ENCODE results near the gene SH3BP1.

SH3BP1 gene

DNA sequence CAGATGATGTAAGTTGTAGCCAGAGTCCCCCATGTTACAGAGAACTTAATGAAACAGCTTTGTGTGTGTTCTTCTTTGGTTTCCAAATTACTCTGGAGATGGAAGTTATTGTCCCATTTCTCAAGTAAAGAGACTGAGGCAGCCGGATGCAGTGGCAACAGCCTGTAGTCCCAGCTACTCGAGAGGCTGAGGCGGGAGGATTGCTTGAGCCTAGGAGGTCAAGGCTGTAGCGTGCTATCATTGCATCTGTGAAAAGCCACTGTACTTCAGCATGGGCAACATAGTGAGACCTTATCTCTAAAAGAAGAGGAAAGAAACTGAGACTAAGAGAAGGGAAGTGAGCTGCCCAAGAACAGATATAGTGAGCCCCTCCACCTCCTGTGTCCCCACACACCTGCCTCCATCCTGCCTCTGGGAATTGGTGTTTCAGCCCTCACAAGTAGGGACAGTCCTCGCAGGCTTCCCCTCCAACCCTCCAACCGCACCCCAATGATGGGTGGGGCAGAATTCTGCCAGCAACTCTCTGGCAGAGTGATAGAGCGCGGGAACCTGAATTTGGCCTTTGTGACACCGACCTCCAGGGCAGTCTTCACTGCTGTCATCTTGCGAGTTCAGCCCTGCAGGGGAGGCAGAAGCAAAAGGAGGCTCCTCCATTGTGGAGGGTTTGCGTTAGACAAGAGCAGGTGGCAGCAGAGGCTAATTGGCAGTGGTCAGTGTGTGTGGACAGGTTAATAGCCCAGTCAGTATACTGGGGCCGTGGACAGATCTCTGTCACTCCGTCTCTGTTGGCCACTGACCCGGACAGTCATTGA, 20.6 kb downstream of the SH3BP1 start:
- no peak for DNase-seq

DNA sequence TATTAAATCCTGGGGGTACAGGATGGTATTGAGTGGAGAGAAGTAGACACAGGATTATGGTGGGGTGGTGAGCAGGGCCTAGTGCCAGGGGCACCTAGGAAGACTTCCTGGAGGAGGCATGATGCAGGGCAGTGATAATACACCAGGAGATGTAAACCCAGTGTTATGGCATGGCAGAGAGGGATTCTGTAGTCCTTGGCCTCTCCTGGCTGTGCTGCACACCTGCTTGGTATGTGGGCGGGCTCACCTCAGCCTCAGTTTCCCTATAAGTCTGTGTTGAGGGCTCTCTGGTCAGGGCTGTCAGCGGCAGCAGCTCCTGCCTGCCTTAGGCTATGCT, 21.2 kb downstream of the SH3BP1 start:
- DNase-seq = no peak

DNA sequence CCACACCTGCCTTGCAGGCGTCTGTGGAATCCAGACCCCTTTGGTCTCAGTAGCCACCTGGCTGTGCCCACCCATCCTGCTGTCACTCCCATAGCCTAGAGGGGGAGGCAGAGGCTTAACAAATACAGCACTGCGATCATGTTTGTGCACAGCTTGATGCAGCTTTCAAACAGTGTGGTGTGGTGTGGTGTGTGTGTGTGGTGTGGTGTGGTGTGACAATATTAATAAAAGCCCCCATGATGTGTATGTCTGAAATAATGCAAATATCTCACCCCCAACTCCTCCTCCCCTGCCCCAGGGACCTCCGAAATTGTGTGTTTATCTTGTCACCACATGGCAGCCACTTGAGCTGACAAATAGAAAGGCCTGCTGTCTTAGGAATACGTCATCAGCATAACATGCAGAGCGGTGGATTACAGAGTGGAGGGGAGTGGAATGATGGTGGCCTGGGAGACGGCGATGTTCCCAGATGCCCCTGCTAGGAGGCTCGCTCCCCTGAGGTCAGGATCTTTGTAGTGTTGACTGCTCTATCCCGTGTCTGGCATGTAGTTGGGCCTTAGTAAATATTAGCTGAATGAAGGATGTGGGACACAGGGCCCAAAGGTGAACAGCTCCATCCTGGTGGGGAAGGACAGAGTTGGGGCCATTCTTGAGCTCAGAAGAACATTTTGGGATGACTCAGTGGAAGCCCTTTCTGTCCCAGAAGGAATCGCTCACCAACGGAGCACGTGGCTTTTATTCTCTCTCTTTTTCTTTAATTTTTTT, 21.9 kb downstream of the SH3BP1 start:
- peak; percentile 48 for DNase-seq

DNA sequence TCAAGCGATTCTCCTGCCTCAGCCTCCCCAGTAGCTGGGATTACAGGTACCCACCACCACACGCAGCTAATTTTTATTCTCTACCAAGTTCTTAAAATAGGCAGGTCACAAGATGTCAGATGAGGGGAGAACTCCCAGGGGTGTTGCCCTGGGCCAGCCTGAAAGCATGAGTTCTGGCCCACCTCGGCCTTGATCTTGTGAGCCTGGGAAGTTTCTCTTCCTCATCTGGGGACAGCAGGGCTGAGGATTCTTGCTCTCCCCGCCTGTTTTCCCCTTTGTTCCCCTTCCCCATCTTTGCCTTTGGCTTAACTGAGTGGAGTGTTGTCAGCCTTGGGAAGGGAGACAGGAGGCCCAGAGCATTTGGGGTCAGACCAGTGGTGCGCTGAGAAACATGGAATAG, 22.6 kb downstream of the SH3BP1 start:
- no peak for DNase-seq

DNA sequence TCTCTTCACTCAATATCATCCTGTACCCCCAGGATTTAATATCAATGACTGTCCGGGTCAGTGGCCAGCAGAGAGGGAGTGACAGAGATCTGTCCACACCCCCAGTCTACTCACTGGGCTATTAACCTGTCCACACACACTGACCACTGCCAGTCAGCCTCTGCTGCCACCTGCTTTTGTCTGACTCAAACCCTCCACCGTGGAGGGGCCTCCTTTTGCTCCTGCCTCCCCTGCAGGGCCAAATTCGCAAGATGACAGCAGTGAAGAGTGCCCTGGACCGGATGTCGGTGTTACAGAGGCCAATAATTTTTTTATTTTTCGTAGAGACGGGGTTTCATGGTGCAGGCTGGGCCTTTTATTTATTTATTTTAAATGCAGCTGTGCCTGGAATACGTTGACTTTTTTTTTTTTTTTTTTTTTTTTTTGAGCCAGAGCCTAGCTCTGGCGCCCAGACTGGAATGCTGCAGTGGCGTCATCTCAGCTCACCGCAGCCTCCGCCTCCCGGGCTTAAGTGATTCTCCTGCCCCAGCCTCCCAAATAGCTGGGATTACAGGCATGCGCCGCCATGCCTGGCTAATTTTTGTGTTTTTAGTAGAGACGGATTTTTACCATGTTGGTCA, 24.2 kb downstream of the SH3BP1 start:
- no peak for DNase-seq

DNA sequence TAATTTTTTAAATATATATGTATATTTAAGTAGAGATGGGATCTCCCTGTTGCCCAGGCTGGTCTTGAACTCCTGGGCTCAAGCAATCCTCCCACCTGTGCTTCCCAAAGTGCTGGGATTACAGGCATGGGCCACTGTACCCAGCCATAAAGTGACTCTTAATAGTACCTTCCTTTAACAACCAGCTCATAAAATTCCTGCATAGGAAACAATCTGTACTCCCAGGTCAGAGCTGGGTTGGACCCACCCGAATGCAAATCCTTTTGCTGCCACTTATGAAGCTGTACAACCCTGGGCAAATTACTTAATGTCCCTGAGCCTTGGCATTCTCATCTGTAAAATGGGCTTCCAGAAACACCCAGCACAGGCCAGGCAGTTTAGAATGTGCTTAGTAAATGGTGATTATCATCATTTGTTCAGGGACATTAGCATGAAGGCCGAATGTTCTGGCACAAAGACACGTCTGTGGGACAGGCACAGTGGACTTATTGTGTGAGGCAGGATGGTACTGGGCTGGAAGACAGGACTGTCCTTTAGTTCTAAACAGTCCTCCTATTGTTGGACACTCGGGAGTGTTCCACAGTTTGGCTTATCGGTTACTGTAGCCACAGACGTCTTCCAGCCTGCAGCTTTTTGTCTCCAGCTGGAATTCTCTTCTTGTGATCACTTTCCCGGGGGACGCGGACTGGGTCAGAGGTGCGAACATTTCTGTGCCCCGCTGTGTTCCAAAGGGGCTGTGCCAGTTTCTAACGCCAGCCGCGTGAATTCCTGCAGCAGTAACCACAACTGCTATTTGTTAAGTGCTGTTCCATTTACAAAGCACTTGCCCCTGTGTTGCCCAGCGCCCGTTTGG, 25.0 kb downstream of the SH3BP1 start:
- peak; percentile 86 for DNase-seq

DNA sequence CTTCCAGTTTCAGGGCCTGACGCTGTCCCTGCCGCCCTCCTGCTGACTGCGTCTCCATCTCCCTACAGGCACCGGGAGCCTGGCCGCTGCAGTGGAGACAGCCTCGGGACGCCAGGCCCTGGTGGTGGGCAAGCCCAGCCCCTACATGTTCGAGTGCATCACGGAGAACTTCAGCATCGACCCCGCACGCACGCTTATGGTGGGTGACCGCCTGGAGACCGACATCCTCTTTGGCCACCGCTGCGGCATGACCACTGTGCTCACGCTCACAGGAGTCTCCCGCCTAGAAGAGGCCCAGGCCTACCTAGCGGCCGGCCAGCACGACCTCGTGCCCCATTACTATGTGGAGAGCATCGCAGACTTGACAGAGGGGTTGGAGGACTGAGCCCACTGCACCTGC, 26.0 kb downstream of the SH3BP1 start:
- DNase-seq = no peak

DNA sequence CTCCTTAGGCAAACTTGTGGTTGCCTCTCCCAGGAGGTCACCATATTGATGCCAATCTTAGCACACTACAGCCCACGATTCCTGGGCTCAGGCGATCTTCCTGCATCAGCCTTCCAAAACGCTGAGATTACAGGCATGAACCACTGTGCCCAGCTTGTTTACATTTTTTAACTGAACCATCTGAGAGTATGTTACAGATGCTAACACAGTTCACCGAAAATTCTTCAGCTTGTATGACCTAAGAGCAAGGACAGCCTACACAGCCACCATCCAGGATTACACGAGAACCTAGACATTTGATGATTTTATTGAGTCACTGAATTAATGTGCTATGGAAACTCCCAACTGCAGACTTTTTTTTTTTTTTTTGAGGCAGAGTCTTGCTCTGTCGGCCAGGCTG, 30.1 kb downstream of the SH3BP1 start:
- no peak for DNase-seq

DNA sequence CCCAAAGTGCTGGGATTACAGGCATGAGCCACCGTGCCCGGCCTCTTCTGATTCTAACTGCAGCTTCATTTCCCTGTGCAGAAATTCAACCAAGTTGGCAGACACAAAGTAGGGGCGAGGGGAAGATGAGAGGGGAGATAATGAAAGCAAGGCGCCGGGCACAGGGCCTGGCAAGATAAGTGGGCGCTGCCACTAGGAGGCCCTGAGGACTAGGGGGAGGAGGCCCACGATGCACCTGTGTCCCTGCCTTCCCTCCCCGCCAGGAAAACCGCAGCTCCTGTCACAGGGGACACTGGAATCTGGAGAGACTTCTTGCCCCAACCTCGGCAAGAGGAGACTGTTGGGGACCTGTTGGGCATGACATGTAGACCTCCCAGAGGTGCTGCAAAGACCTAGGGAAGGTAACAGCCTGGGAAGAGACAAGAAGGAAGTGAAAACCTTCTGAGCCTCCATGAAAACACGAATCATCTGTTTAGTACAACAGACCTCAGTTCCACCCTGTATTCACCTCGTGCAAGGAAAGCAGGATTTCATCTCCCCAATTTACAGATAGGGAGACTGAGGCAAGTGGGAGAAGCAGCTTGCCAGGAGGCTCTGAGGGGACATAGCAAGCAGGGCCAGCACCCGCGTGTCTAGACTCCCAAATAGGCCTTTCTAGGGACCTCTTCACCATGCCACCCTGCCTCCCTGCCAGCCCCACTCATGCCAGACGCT, 32.9 kb downstream of the SH3BP1 start:
- no peak for DNase-seq

DNA sequence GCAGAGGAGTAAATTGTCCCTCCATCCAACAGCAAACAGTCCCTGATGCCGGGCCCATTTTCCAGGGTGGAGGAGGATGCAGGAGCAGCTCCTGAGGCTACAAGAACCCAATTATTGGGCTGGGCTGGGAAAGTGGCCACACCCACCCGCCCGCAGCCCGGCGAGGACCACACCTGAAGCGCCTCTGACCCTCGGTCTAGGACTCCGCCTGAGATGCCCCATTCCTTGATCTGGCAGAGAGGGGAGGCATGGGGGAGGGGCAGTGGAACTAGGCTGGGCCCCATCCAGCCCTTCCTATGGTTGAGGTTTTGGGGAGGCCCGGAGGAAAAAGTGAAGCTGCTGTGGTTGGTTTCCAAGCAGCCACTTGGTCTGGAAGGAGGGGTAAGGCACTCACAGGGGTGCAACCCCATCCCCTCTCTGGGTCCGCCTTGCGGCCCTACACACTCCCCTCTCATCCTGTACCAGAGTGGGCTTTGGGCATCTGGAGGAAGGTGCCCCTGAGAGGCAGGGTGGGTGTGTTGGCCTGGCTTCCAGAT, 33.5 kb downstream of the SH3BP1 start:
- DNase-seq = no peak

DNA sequence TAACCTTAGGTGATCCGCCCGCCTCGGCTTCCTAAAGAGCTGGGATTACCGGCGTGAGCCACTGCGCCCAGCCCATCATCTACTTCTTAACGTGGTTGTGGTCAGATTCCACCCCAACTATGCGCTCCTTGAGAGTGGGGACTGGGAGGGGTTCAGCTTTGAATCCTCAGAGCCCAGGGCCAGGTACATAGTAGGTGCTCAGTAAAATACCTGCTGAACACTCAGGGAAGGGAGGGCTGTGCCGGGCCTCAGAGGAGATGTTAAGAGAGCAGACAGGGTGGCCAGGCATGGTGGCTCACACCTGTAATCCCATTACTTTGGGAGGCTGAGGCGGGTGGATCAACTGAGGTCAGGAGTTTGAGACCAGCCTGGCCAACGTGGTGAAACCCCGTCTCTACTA, 34.8 kb downstream of the SH3BP1 start:
- DNase-seq = no peak

DNA sequence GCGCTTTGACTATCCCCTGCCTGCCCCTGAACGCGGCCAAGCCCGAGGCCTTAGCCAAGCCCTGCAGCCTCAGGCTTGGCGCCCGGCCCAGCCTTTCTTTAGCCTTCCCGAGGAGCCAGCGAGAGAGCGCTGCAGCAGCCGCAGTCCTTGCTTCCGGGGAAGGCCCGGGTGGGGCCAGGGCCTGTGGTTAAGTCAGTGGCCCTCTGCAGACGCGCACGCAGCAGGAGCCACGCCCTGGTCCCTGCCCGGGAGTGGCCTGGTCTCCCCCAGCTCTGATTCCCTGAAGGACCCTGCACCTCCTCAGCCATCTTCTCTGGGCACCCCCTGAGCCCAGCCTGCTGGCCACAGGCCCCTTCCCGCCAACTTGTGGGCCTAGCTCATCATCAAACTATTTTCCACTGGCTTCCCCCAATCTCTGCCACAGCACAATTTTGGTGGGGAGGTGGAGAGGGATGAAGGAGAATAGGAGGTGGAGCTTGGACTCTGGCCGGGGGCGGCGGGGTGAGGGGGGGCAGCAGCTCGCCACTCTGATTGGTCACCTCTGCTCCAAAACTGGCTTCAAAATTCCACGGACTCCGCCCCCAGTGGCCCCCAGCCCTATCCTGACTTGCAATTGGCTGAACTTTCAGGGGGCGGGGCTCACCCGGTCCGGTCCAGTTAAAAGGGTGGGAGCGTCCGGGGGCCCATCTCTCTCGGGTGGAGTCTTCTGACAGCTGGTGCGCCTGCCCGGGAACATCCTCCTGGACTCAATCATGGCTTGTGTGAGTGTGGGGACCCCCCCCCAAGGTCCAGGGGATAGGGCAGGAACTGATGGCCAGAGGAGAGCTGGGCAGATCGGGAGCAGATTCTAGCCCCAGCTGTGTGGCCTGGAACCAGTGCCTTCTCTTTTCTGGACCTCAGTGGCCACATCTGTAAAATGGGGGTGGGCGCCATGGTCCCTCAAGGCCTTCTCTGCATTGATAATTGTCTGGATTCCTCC, 35.8 kb downstream of the SH3BP1 start, which contains the start of gene LGALS1:
Gene LGALS1, plus strand, starts transcription at position 686 of the 979 bp plus-strand sequence. Its CDS starts 67 bp downstream, at position 753.
- DNase-seq = peak; percentile 80

DNA sequence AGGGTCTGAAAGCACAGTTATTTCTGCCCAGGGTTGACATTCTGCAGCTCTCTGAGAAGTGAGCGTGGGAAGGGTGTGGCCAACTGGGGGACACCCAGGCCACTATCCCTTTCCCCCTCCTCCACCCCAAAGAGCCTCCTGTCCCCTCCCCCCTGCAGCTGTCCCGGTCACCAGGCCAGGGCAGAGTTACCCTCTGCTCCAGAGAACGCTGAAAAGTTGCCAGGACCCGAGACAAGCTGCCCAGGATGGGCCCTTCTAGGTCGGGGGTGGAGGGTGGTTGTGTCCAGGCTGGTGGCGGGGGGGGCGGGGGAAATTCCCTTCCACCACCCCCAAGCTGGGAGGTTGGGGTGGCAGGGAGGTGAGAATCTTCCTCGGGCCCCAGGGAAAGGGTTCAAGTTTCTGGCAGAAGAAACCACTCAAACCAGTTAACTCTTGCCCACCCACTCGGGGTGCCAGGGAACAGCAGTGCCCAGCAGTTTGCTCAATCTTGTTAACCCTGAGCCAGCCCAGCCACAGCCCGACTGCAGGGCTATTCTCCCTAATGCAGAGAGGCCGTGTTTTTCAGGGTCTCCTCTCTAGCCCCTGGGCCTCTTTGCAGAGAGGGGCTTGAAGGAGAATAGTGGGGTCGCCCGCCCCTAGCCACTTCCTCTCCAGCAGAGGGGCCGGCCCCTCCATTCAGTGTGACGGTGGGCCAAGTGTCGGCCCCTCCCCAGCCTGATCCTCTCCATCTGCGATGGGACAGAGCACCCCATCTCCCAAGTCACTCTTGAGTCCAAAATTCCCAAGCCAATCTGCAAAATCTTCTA, 36.7 kb downstream of the SH3BP1 start:
- peak; percentile 40 for DNase-seq

DNA sequence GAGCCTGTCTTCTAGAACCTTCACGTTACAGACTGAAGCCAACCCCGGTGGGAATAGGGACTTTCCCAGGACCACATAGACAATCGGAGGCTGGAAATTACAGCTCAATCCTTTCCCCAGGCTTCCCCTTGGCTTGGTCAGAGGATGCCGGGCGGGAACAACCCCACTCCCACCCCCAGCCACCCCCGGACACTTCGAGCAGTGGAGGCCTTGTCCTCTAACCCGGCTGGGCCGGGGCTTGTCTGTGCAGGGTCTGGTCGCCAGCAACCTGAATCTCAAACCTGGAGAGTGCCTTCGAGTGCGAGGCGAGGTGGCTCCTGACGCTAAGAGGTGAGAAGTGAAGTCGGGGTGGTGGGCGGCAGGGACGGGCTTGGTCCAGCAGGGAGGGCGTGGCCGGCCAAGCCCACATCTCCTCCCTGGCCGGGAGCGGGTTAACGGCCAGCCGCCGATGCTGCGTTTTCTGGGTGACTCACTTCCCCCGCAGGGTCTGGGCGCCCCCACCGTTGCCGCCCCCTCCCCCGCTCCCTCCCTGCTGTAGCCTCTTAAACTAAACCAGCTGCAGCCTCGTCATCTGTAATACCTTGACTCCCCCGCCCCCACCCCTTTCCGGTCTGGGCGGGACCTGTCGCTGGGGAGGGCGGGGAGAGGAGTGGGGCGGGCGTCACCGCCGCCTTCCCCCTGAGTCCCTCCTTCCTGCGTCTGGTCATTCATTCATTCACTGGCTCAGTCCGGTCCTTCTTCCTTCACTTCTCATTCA, 37.4 kb downstream of the SH3BP1 start:
- peak; percentile 18 for DNase-seq

DNA sequence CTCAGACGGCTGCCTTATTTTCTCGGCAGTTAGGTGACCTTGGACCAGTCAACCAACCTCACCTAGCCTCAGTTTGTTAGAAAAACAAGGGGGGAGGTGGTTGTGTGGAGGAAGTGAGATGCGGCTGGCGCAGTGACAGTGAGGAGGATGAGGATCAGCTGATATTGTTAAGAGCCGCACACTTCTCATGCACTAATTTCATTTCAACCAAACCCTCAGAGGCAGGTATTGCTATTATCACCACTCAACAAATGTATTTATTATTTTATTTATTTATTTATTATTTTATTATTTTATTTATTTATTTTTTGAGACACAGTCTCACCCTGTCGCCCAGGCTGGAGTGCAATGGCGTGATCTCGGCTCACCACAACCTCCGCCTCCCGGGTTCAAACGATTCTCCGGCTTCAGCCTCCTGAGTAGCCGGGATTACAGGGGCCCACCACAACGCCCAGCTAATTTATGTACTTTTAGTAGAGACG, 38.1 kb downstream of the SH3BP1 start:
- DNase-seq = no peak

DNA sequence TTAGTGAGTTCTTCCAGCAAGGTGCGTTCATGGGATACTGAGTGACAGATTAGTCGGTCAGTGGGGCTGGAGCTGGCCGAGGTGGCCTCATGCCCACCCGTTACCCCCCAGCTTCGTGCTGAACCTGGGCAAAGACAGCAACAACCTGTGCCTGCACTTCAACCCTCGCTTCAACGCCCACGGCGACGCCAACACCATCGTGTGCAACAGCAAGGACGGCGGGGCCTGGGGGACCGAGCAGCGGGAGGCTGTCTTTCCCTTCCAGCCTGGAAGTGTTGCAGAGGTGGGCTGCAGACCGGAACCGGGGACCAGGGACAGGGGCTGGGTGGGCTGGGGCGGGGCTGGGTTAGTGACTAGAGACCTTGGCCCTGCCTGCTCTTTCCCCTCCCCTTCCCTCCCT, 38.9 kb downstream of the SH3BP1 start:
- no peak for DNase-seq

DNA sequence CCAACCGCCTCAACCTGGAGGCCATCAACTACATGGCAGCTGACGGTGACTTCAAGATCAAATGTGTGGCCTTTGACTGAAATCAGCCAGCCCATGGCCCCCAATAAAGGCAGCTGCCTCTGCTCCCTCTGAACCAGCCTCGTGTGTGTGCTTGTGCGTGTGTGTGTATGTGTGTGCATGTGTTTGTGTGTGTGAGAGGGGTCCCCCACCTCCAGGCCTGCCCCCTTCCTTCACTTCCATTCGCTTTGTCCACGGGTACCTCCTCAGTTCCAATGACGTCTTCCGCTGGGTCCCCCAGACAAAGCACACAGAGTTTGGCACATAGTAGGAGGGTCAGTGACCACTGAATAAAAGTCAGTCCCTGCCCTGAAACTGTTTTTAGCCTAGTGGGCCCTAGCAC, 40.2 kb downstream of the SH3BP1 start:
- DNase-seq = no peak

DNA sequence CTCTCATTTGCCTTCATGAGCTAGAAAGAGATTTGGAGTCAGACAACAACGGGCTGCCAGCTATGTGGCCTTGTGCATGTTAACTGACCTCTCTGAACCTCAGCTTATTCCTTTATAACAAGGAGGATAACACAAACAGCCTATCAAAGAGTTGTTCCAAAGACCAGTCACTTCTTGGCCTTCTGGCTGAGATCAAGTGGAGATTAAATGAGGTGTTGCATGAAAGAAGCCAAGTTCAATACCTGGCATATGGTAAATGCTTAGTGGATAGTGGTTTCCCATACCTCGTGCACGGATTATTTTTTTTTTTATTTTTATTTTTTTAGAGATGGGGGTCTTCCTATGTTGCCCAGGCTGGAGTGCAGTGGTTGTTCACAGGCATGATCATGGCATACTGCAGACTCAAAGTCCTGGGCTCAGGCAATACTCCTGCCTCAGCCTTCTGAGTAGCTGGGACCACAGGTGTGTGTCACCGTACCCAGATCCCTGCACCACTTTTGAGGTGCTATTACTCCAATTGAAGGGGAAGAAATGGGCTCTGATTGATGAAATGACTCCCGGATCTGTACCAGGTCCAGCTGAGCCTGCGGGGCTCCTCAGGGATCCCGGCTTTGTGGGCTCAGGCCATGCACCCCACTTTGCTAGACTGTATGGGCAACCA, 40.9 kb downstream of the SH3BP1 start:
- no peak for DNase-seq

Measured in midbrain (tissue), 1 donor.